Gastroesophageal sphincter (tissue), 3 donors: ENCODE measurements around the gene DAAM1.

Experiments
- CTCF ChIP-seq, 4 experiments: fragments of 200-600 bp in 2 of 4; fragments of 450-650 bp in 2 of 4; sonication (generic) in 1 of 4; IDR thresholded peaks; one replicate each; pipeline ENCODE4 v1.5.1; 2017 to 2019; ENCODE audit warnings: antibody characterized with exemption in 4 of 4, mild to moderate bottlenecking in 2 of 4, moderate library complexity in 2 of 4
- POLR2A ChIP-seq, 2 donors: fragments of 450-650 bp; IDR thresholded peaks; one replicate each; pipeline ENCODE4 v1.6.1; 2017; ENCODE audit warnings: antibody characterized with exemption in 2 of 2, mild to moderate bottlenecking in 2 of 2, moderate library complexity in 1 of 2

GRCh38 chr14:59419303-59419702, 230.8 kb downstream of the DAAM1 start:
- TF ChIP-seq POLR2A (IDR thresholded peaks at IDR 0.05) (no peak), CTCF (IDR thresholded peaks at IDR 0.05) (no peak)
